G401.6 (cell line): Measurements from ENCODE around the gene TENM3.

Source experiments
- FAIRE-seq: peaks from 2 replicates; lab custom pipeline; 2012; peaks lifted over from hg19 to GRCh38; lab: Jason Lieb, UNC

TENM3 gene

GRCh38 chr4:182404376-182404775 lies 161.2 kb downstream of the TENM3 start:
- FAIRE-seq: no peak

DNA sequence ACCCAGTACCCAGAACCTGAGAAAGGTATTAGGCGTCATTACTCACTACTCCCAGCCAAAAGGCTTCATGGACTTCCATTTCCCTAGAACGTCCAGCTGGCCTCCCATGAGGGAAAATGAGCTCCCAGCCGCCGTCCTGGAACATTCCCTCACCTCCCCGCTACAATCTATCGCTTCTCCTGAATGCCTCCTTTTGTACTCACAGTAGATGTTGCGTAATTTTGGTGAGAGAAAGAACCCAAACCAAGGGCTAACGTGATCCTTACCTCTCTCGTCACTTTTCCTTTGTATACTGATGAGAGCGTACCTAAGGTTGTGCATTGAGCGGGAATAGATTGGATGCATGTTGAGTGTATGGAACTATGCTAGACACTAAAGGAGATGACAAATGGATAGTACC lies 161.9 kb downstream of the TENM3 start:
- FAIRE-seq: no peak

DNA sequence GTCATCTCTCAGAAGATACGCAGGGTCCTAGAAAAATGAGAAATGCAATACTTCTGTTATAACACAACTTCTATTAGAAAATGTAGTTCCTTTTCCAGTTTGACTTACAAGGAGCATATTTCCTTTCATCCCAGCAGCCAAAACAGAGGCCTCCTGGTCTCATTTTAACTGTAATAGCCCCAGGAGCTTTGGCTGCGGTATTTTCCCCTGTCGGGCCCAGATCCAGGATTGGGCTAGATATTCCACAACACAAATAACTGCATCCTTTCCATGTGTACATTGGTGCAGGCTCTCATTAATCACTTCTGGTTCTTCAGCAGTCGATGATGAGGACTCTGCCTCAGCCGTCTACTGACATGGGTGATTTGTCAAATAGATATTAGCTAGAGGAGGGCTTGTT lies 166.1 kb downstream of the TENM3 start:
- FAIRE-seq: no peak

DNA sequence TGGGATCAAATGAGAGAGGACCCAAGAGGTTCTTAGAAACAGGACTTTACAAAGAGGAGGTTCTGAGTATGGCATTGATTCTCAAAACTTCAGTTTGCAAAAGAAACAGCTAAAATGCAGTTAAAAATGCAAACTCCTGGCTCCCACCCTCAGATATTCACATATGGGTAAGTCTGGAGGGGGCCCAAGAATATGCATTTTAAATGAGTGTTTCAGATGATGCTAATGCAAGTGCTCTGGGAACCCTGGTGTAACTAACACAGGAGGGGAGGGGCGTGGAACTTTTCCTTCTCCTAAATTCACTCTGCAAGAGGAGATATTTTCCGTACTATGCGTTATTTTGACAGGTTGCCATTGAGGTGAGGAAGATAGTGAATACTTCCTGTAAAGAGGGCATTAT lies 168.2 kb downstream of the TENM3 start:
- no peak for FAIRE-seq

- no peak for FAIRE-seq
These were observed 170.3 kb downstream of the TENM3 start for GRCh38 chr4:182413550-182413949.

- FAIRE-seq: no peak
These were observed 171.9 kb downstream of the TENM3 start for GRCh38 chr4:182415116-182415515.

DNA sequence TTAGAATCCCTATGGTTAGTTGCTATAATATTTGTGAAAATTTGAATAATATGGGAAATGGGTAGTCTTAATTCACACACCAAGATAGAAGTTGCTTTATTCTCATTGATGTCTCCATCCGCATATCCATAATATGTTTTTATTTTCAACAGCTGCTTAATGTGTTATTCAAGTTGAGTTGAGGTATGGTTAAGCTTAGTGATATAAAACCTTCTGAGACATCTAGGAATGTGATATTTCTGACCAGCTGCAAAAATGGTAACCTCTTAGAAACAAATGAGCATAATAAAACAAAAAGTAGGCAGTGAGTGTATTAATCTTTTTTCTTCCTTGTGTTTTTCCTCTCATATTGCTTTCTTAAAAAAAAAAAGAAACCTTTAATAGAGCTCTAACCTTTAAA lies 172.9 kb downstream of the TENM3 start:
- no peak for FAIRE-seq

GRCh38 chr4:182418054-182418734 lies 175.0 kb downstream of the TENM3 start:
- no peak for FAIRE-seq

GRCh38 chr4:182420189-182420588 lies 177.0 kb downstream of the TENM3 start:
- no peak for FAIRE-seq

DNA sequence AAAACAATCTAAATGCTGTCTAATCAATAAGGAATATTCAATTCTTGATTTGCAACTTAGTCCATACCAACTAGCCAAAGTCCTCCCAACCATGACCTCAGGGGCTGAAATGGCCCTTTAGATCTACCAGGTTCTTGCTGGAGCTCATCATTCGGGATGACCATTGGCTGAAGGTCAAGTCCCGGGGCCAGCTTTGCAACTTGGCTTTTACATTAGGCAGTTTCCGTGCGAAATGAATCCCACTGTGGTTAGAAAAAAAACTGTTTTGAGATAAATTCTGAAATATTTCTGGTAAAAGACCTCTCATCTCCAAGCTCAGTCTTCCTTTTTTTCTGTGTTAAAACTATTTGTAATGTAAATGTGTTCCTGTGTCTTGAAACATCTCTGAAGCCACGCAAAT lies 178.6 kb downstream of the TENM3 start:
- FAIRE-seq: no peak

DNA sequence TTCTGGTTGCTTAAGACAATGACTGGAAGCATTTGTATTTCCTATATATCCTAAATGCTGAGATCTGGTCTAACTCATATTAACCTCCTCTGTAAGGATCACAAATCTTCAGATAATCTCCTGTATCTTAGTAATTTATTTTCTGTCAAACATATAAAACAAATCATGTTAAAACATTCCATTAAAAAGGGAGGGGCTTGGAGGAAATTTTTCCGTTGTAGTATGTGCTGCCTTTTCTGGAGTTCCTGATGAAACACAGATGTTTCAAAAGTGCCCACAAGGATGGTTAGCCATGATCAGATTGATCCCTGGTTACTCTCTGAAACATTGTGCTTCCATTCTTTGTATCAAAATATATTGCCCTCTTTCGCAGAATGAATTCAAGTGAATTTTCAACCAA lies 182.1 kb downstream of the TENM3 start:
- no peak for FAIRE-seq

- FAIRE-seq: no peak
These were observed 183.7 kb downstream of the TENM3 start for GRCh38 chr4:182426901-182427300.

- no peak for FAIRE-seq
These were observed 184.4 kb downstream of the TENM3 start for GRCh38 chr4:182427554-182427953.

DNA sequence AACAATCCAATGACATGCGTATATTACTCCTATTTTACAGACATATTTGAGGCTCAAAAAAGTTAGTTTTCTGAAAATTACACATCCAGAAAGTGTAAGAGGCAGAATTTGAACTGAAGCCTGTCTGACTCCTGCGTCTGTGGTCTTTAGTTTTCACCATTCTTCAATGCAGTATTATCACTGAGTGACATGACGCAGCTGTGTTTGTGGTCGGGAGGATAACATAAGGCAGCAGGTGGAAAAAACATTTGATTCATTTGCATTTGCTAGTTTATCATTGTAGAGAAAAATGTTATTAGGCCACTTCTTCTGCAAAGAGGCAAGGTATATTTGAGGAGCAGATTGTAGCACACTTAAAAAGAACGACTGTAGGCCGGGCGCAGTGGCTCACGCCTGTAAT lies 186.7 kb downstream of the TENM3 start:
- FAIRE-seq: no peak

DNA sequence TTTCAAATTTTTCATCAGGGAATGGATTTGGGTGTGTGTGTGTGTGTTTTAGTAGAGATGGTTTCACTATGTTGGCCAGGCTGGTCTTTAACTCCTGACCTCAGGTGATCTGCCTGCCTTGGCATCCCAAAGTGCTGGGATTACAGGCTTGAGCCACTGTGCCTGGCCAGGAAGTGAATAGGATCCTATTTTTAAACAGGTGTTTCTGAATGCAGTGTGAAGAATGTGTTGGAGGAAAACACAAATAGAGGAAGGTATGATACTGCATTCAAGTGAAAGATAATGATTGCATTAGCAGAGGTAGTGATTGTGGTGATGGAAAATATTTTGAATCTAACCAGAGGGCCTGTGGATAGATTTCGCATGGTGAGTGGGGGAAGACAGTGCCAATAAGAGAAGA lies 189.6 kb downstream of the TENM3 start:
- no peak for FAIRE-seq

- no peak for FAIRE-seq
These were observed 191.5 kb downstream of the TENM3 start for GRCh38 chr4:182434720-182435119.

GRCh38 chr4:182435401-182435800 lies 192.2 kb downstream of the TENM3 start:
- FAIRE-seq: no peak

GRCh38 chr4:182443070-182443469 lies 199.9 kb downstream of the TENM3 start:
- no peak for FAIRE-seq

DNA sequence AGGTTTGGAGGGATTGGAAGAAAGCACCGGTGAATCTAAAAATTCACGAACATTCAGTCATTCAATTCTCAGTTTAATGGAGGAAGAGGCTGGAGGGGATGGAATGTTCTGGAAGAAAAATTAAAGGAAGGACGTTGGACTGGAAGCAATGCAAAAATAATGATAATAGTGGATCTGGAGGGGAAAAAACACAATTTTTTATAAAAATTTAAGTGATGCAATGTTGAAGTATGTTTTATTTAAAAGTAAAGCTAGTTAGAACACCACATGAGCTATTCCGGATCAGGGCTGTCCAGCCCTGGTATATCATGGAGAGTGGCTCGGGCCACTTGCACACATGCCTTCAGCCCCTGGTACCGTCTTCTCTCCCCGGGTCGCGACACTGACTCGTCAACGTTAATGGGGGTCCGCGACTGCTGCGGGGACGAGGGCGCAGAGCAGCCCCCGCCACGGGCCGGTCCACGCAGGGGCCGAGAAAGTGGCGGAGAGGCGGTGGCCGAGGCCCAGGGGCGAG lies 204.6 kb downstream of the TENM3 start:
- FAIRE-seq: no peak

DNA sequence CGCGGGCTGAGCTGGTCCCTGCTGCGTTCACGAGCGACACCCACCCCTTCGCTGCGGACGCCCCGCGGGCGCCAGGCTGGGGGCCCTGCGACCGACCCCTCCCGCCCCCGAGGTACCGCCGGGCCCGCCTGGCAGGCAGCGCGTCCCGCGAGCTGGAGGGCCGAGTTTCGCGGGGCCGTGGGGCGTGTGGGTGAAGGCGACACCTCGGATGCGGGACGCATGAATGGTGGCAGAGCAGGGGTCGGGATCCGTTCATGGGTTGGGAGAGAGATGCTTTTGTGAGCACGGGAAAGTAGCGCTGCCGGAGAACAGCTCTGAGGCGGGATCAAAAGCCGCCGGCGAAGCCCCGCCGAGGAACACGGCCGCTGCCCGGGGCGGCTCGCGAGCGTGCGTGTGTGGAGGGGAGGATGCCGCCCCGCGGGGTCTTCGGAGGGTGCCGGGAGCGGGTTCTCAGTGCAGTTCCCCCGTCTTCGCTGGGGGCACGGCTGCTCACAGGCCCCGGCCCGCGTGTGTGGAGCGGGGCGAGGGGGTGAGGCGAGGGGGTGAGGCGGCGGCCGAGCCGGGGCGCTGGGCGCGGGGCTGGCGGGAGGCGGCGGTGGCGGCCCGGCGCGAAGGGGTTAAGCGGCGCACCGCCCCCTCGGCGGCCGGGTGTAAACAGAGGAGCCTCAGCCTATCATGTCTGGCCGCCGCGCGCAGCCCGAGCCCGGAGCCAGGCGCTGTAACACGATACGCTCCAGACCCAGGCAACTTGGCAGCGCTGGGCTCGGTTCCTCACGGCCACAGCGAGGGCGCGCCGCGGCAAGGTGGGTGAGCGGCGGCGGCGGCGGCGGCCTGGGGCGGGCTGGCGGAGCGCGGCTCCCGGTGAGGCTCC lies 205.3 kb downstream of the TENM3 start:
- no peak for FAIRE-seq

GRCh38 chr4:182449186-182449929 lies 206.2 kb downstream of the TENM3 start:
- no peak for FAIRE-seq

DNA sequence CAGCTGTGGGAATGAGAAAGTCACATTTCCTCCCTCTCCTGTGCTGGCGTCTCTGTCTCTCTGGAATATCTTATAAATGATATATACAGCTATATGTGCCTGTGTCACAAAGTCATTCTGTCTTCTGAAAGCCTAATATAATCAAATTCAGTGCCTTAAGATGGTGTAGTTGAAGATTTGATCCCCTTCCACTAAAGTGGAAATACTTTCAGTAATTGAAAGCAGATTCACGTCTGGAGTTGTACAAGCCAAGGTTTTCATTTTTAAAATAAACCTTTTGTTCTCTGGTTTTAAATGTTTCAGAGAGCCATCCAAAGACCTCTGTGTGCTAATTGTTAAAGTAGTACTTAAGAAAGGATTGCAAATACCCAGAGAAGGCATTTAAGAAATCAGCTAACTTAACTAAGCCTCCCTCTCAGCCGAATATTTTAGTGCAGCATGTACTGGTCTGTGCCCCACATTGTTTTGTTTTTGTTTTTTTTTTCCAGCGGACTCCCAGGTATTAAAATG lies 206.8 kb downstream of the TENM3 start:
- no peak for FAIRE-seq

DNA sequence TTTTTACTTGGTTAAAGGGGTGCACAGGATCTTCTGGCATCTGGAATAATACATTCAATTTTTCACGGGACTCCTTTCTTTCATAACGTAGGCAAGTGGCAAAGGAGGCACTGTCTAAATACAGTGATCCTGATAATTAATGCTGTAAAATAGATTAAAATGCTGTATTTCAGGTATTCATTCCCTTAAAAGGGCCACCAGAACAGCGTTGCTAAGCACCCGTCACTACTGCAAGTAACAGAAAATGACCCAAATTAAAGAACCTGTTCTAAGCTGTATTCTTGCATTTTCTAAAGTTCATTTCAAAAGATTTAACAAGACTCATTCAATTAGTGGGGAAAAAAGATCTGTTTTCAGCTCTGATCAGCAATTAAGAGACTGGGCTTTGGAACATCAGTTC lies 208.2 kb downstream of the TENM3 start:
- FAIRE-seq: no peak
